Mesothelial cell of epicardium (in vitro differentiated cells): ENCODE measurements around the gene MAP1LC3B. TPM values are rescaled to one million over a fixed set of nuclear protein-coding genes. Genes with fewer than 3 reads are reported as not detected.

Source experiments
- DNase-seq, 2 experiments: peaks; one replicate each; pipeline ENCODE4 v3.0.0; 2021; ENCODE audit warnings: low spot score in 2 of 2; ENCODE audit not compliant: unreplicated experiment in 2 of 2
- H3K27ac Mint-ChIP-seq: 2 replicates; pipeline ENCODE4 v1.8.0; 2021; ENCODE audit warnings: mixed read lengths
- H3K27me3 Mint-ChIP-seq: 2 replicates; pipeline ENCODE4 v1.8.0; 2021; ENCODE audit warnings: low read depth, mixed read lengths
- H3K36me3 Mint-ChIP-seq: 2 replicates; pipeline ENCODE4 v1.8.0; 2021; ENCODE audit warnings: mixed read lengths
- H3K4me1 Mint-ChIP-seq: 2 replicates; pipeline ENCODE4 v1.8.0; 2021; ENCODE audit warnings: mixed read lengths
- H3K4me3 Mint-ChIP-seq: 2 replicates; pipeline ENCODE4 v1.8.0; 2021; ENCODE audit warnings: mild to moderate bottlenecking, moderate library complexity, mixed read lengths
- H3K9me3 Mint-ChIP-seq: 2 replicates; pipeline ENCODE4 v1.8.0; 2021; ENCODE audit warnings: mixed read lengths
- CTCF ChIP-seq: fragments of 200-600 bp; sonication (generic); IDR thresholded peaks from one replicate; pipeline ENCODE4 v1.5.0; 2021; ENCODE audit warnings: antibody characterized with exemption; ENCODE audit not compliant: unreplicated experiment
- total RNA-seq: library from RNA; stranded (reverse); gene quantifications from 3 replicates; pipeline ENCODE4 v1.2.1, GENCODE V29; 2021

Gene MAP1LC3B
- total RNA-seq, 1 donor from 2014 or later = 41.6 TPM

DNA sequence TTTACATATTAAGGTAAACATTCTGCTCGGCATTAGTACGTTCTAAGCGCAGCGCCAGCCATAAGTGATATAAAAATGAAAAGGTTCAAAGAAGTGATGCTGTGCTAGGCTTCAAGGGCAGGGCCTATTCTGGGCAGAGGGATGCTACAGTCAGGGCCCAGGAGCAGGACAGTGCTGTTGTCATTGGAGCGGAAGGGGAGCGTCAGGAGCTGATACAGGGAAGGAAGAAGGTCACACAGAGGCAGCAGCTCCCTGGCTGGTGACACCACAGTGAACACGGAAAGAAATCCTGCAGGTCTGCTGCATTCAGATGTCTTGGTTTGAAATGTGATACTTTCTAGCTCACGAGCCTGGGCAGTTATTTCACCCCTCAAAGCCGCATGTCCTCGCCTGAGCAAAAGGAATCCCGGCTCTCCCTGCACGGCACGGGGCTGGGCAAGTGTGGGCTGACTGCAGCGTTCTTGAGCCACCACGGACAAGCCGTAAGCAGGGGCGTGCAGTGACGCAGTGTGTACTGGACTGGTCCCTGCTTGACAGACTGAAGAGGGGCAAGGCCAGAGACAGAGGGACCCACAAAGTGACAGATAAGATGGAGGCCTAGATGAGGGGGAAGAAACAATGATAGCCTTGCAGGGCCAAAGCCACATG, 59.6 kb downstream of the MAP1LC3B start:
- peaks cover 18% of the 10 kb centered on the region for H3K4me1 Mint-ChIP-seq
- no peak for TF ChIP-seq CTCF
- H3K4me3 Mint-ChIP-seq = no peak overlapping the region
- H3K36me3 Mint-ChIP-seq = peaks cover 33% of the 10 kb centered on the region
- no peak for DNase-seq
- H3K9me3 Mint-ChIP-seq = no peaks in the 10 kb centered on the region
- H3K27ac Mint-ChIP-seq = no peak overlapping the region
- H3K27me3 Mint-ChIP-seq = no peaks in the 10 kb centered on the region

- no peak for DNase-seq
- peaks cover 26% of the 10 kb centered on the region for H3K4me1 Mint-ChIP-seq
- peak overlapping the region; percentile 47 for H3K27ac Mint-ChIP-seq
- H3K4me3 Mint-ChIP-seq = no peak overlapping the region
- H3K36me3 Mint-ChIP-seq = peaks cover 24% of the 10 kb centered on the region
- H3K27me3 Mint-ChIP-seq = no peaks in the 10 kb centered on the region
- H3K9me3 Mint-ChIP-seq = no peaks in the 10 kb centered on the region
- no peak for TF ChIP-seq CTCF
These were observed 61.2 kb downstream of the MAP1LC3B start for GRCh38 chr16:87453326-87453725.

Other genes with a start within 250 kb of the MAP1LC3B start
- 4.5 to 6.2 TPM (median 4.6 TPM) in 3 replicates for gene C16orf95, start 74.9 kb upstream of the MAP1LC3B start, total RNA-seq
- gene FBXO31, start 8.6 kb upstream of the MAP1LC3B start, total RNA-seq = 37.0 to 38.1 TPM (median 37.3 TPM) in 3 replicates
- gene ZCCHC14, start 100.7 kb downstream of the MAP1LC3B start, total RNA-seq = 35.6 to 37.3 TPM (median 36.7 TPM) in 3 replicates
- 15.1 to 16.8 TPM (median 15.4 TPM) in 3 replicates for gene JPH3, start 210.2 kb downstream of the MAP1LC3B start, total RNA-seq